GM19455 (cell line): ENCODE data around the gene SRGAP1.

Source experiments
- ATAC-seq: cut with Tn5 transposase; IDR thresholded peaks from one replicate; pipeline ENCODE4 v1.9.1; 2021; ENCODE audit not compliant: unreplicated experiment

SRGAP1 gene

DNA sequence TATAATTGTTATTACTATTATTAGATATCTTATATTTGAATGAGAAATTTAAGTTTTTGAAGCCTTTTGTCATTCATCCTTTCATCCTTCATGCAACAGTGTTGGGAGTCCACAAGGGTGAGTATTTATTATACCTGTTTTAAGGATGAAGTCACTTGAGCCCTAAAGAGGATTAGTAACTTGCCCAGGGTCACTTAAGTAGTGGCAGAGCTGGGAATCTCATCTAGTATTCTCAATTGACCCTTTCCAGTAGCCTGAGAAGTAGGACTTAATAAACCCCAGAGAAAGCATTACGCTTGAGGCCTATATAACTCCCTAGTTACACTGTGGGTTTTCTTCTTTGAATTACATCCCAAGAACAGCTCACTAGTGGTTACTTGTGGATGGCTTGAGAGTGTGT is 119.8 kb downstream of the SRGAP1 start:
- ATAC-seq = no peak

DNA sequence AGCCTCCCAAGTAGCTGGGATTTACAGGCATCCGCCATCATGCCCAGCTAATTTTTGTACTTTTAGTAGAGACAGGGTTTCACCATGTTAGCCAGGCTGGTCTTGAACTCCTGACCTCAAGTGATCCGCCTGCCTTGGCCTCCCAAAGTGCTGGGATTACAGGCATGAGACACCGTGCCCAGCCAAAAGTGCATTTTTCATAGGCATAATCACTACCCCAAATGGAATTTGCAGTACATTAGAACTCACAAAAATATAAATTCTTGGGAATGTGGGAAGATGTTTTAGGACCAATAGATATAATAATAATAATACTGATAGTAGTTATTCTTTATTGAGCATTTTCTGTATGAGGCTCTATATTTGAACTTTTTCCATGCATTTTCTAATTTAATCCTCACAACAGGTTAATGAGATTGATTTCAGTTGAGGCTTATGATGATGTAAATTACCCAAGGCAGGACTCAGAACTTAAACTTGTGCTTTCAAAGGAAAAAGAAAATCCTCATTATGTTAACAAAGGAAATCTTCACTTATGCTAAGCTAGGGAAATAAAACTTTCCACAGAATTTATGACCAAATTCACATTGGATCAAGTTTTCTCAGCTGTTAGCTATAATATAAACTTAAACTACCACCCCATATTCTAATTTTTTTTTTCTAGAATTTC is 121.6 kb downstream of the SRGAP1 start:
- ATAC-seq = no peak

DNA sequence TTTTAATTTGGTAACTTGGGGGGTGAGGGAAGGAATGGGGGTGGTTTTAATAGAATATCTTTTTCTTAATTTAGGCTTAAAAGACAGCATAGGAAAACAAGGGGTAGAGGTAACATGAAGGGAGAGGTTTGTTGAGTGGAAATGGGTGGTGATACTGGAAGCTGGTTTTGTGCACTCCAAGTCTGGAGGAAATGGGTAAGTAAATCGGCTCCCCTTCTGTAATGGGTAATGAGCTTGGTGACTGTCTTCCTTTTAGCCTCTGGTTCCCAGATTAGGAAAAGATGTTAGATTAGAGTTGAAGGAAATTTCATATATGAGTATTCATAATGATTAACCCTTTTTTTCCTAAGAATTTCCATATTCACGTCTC is 122.1 kb downstream of the SRGAP1 start:
- ATAC-seq = no peak

DNA sequence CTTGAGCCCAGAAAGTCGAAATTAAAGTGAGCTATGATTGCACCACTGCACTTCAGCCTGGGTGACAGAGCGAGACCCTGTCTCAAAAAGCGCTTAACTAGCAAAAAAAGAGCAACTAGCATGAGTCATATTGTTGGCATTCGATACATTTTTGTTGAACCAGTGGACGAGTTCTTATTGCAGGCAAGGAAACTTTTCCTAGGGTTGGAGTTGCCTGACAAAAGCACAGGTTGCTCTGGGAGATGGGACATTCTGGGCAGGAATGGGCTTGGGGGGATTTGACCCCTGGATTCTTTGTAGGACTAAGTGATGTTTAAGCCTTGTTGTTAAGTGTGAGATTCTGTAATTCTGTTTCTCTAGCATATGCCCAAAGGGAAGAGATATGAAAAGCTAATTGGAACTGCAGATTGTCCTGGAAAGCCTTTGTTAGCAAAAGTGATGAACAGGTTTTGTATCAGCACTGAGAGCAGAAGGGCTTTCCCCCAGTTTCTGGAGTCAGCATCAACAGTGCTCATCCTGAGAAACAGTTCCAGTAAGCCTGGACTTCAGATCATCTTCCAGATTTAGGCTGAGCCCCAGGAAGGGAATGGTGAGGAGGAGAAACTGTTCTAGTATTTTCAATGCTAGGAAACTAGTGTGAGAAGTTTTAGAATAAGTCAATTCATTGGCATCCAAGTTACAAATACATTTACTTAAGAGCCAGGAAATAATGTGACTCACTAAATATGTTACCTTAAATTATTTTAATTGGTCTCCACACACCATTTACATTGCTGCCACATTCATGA is 123.1 kb downstream of the SRGAP1 start:
- ATAC-seq = no peak

DNA sequence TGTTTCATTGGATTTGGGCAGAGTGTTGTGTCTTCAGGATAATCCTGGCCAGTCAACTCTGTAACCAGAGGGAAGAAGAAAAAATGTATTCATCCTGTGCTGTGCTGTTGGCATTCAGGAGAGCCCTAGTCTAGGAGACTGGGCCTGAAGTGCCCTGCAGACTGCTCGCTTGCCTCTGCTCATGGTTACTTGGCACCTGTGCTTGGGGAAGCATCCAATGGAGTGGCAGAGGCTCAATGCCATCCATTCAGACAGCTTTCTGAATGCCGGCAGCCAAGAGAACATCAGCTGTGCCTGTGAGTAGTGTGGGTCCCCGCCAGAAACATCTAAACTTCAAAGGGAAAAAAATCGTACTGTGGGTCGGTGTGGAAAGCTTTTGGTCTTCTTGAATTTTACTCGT is 124.2 kb downstream of the SRGAP1 start:
- no peak for ATAC-seq

DNA sequence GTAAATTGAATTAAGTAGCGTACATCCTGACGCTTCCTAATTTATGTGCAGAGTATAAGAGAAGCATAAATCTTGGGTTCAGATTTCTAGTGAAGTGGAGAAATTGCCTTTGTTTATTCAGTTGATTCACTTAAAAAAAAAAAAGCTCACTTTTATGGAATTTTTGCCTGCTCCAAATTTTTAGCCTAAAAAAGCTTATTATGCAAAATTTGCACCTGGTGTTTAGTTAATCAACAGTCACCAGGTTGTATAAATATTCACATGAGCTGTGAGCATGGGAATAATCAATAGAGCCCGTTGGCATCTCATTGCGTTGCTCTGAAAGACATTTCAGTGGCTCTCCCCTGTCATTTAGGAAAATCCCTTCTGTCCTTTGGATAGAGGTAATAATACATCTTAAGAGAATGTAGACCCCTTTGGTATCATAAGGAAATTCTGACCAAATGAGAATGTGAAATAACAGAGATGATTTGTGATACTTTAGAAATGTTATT is 132.4 kb downstream of the SRGAP1 start:
- ATAC-seq = no peak

DNA sequence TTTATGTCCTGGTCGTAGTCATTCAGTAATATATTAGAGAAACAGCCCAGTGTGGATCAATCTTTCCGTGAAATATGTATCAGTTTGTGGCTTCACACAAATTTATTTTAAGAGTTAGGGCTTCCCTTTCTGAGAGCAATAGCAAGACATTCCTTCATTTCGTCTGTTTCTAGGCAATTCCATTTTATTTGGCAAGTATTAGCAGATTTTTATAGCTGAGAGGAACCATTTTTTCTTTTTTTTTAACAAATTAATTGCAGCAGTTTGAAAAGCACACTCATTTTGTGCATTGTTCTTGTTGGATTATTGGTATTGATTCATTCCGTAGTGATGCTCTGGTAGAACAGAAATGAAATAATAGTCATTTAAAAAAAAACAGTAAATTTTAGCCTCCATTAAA is 132.9 kb downstream of the SRGAP1 start:
- no peak for ATAC-seq

DNA sequence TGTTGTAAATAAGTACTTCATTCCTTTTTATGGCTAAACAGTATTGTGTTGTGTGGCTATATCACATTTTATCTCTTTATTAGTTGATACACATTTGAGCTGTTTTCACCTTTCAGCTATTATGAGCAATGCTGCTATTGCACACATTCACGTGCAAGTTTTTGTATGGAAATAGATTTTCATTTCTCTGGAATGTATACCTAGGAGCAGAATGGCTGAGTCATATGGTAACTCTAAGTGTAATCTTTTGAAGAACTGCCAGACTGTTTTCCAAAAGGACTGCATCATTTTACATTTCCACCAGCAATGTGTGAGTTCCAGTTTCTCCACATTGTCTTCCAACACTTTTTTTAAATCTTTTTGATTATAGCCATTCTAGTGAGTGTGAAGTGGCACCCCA is 134.0 kb downstream of the SRGAP1 start:
- no peak for ATAC-seq

DNA sequence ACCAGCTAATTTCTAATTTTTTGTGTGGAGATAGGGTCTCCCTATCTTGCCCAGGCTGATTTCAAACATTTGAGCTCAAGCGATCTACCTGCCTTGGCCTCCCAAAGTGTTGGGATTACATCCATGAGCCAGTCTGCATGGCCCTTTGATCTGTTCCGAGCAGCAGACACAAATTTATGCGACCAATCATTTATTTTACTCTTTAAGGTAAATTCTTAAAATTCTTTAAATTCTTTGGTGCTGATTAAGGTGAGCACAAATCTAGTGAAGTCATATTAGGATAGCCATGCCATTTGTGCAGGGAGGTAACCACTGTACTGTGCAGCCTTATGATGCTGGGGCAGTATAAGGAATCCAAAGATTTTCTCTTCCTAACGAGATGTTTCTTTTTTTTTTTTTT is 135.7 kb downstream of the SRGAP1 start:
- no peak for ATAC-seq

DNA sequence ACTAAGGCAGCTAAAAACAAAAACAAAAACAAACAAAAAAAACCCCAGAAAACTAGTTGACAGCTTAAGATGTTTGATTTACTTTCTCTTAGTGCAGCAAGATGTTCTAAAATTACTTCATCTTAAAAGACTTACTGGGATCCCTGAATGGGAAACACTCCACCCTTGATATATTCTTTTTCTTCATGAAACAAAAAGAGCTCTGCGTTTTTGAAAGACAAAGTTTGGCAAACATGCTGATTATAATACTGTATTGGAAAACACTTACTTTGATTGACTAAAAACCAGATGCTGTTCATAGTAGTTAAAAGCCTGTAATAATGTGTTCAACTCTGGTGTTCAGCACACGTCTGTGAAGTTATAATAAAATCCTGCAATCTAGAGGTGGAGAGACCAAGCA is 136.8 kb downstream of the SRGAP1 start:
- no peak for ATAC-seq

DNA sequence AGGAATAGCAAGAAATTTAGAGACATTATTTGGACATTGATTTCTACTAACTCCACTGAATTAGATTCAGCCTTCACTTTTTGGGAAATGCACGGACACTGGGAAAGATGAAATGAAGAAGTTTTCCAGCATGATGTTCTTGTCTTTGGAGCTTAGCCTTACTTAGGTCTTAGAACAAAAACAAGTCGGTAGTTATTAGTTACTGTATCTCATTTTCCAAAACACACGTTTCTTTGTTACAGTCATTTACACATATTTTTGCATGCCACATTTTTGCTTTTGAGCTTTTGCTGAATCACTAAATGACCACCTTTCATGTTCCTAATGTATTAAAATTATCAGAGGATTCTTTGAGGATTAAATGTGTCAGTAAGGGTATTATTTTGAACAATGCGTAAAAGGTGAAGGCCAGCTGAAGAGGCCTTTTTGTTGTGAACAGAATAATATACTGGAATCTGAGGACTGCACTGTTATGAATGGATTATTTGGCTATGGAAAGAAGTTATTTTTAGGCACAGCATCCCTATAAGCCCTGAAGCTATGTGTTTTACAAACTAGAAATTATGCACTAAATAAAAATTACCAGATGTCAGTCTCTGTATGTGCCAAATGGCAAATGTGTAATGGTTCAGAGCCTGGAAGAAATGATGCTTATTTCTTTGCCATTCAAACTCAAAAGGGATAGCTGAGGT is 138.2 kb downstream of the SRGAP1 start:
- no peak for ATAC-seq

DNA sequence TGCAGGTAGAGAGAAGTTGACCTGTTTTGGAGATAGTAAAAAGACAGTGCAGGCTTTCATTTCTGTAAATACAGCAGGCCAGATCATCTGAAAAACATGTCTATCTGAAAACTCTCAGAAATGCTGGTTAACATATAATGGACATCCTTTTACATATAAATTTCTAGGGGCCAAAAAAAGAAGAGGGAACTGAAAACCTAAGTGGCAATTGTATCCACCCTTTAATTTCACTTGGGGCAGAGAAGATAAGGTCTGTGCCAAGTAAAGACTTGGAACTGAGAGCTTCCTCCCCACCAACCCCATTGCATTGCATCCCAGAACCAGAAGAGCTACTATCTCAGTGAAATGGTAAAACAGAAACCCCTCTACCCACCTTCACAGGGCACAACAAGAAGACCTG is 141.0 kb downstream of the SRGAP1 start:
- ATAC-seq = no peak

DNA sequence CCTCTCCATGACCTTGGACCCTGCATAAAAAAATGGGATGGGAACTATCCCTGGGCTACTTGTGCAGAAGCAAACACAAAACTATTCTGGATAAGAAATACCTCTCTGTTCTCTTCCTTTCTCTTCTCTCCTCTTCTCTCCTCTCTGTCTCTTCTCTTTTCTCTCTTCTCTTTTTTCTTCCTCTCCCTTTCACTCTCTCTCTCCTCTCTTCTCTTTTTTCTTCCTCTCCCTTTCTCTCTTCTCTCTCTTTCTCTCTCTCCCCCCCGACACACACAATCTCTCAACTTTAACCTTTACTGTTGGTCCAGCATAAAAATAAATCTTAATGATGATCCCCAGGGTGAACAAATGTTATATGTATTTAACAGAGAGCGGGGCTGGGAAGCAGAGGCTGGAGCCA is 141.4 kb downstream of the SRGAP1 start:
- ATAC-seq = no peak

DNA sequence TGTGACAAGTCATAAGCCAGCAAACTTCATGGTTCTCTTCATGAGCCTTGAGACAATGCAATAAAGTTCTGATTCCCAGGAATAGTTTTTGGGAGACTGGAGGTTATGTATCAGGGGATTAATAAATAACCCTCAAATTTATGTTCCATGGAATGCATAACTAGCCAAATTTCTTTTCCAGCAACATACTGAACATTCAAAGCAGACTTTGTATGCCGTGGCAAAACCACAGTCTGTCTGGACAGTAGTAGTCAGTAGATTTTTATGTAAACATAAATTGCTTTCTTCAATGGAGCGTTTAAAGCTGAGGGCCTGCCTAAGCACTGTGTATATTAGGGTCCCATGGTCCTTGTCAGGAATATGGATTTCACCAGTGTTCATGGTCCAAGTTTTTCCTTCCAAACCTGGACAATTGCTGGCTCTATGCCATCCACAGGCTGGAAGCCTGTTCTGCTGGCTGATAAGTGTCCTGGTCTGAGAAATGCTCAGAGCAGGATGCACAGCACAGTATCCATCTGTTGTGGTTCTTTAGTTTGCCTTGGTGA is 144.9 kb downstream of the SRGAP1 start:
- no peak for ATAC-seq

DNA sequence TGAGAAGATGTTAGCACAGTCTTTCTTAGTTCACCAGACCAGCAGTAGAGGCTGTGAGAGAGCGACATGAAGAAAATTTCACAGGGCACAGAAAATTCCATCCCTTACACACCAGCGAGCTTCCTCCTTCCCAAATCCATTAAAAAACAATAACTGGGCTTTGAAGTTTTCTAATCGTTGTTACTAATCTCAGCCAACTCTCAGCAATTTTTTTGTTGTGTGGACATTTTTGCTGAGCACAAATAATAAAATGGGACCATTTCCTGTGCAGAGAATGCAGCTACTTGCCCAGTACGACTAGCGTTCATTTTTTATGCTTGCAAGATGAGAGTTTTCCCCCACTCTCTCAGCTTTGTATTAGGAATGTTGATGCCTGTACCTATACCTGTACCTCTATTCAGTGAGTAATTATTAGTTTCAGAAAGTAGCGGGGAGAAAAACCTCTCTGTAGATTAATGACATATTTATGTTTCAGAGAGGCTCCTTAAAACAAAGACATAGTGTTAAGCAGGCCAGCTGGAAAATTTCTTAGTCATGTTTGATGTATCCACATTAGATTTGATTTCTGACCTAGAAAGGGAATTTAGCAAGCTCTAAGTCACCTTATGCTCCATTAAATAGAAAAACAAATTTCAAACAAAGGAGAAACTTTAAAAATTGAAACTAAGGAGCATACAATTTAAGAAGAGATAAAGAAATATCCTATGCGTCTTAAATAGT is 146.5 kb downstream of the SRGAP1 start:
- no peak for ATAC-seq

DNA sequence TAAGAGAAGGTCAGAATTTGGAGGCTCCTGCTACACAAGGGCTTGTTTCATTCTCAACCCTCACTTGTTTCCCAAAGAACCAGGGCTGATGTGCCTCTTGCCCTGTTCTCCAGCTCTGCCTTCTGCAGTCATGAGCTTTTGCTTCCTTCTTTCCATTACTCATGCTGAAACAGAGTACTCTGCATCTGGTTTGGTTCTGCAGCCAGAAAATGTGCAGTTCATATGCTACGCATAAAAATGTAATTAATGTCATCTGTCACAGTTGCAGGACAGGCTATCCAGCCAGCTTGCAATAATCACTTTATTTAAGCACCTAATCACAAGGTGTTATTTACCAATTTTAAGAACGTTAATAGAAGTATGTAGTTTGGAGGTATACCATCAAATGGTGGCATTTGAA is 150.2 kb downstream of the SRGAP1 start:
- ATAC-seq = no peak

DNA sequence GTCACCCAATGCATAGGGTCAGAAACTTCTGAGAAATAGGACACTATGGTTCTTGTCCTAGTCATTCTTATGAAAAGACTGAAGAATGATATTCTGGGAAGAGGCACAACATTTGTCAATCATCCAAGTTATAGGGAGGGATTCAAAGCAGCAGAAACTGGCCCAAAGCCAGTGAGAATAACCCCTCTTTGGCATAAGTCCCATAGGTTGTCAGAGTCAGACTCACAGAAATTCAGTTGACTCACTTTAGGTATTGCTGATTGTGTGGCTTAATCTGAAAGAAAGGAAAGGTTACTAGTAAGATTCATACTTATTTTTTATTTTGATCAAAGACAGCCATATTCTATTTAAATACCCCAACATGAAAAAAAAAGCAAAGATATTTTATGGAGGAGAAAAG is 151.0 kb downstream of the SRGAP1 start:
- ATAC-seq = no peak

DNA sequence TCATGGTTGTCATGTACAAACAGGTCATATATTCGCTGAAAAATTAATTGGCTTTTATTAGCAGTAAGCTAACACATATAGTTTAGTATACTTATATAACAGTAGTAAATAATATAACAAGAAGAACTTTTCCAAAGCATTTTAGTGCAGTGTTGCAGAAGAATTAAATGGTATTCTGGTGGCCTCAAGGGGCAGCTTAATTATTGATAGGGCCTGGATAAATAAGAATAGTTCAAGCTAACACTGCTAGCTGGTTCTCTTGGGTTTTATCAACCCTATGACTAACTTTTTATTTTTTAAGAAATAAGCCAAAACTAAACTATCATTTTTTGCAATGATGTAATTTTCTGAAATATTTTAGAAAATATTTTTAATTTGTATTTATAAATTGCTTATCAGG is 152.1 kb downstream of the SRGAP1 start:
- ATAC-seq = no peak

DNA sequence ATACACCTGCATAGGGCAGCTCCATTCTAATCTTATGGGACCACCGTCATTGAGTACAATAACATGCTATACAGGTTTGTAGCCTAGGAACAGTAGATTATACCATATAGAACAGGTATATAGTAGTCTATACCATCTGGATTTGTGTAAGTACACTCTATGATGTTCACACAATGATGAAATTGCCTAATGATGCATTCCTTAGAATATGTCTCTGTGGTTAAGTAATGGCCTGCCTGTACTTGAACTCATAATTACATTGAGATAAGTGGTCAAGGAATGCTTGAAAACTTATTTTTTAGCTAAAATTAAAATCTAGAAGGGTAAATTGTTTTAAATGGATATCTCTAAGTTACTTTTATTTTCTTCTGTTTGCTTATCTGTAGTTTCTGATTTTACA is 152.7 kb downstream of the SRGAP1 start:
- ATAC-seq = no peak

DNA sequence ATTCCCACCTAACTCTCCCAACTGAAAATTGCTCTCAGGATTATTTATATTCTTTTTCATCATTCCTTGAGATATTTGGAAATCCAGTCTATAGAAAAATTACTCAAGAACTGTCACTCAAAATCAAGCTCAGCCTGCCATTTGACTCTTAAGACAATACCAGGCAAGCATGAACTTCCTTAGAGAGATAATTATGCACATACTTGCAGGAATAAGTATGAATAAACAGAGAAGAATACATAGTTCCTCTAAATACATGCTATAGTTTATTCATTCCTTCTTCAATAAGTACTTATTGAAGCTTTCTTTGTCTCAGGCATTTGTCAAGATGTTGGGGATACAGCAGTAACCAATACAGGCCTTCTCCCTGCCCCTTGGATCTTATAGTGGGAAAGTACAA is 154.1 kb downstream of the SRGAP1 start:
- no peak for ATAC-seq

DNA sequence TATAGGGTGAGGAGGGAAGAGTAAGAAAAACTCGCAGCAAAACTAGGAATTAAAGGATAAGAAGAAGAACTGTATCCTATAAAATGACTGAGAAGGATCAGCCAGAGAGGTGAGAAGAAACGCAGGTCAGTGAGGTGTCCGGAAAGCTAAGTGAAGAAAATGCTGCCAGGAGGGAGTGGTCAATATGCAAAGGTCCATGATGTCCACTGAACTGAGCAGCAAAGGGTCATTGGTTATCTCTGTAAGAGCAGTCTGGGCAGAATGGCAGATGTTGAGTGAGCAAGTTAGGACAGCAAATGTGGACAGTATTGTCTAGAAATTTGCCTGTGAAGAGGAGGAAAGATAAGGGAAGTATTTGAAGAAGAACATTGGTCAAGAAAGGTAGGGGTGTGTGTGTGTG is 155.4 kb downstream of the SRGAP1 start:
- ATAC-seq = no peak
